ENCODE measurements around the gene GOLGA3.
"Not testable (repeated sequence)": the region's sequence is repeated elsewhere in the genome, so short reads cannot be mapped to it uniquely, and the experiment has no call there.

Gene GOLGA3, protein sequence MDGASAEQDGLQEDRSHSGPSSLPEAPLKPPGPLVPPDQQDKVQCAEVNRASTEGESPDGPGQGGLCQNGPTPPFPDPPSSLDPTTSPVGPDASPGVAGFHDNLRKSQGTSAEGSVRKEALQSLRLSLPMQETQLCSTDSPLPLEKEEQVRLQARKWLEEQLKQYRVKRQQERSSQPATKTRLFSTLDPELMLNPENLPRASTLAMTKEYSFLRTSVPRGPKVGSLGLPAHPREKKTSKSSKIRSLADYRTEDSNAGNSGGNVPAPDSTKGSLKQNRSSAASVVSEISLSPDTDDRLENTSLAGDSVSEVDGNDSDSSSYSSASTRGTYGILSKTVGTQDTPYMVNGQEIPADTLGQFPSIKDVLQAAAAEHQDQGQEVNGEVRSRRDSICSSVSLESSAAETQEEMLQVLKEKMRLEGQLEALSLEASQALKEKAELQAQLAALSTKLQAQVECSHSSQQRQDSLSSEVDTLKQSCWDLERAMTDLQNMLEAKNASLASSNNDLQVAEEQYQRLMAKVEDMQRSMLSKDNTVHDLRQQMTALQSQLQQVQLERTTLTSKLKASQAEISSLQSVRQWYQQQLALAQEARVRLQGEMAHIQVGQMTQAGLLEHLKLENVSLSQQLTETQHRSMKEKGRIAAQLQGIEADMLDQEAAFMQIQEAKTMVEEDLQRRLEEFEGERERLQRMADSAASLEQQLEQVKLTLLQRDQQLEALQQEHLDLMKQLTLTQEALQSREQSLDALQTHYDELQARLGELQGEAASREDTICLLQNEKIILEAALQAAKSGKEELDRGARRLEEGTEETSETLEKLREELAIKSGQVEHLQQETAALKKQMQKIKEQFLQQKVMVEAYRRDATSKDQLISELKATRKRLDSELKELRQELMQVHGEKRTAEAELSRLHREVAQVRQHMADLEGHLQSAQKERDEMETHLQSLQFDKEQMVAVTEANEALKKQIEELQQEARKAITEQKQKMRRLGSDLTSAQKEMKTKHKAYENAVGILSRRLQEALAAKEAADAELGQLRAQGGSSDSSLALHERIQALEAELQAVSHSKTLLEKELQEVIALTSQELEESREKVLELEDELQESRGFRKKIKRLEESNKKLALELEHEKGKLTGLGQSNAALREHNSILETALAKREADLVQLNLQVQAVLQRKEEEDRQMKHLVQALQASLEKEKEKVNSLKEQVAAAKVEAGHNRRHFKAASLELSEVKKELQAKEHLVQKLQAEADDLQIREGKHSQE (N-terminal part only)

DNA sequence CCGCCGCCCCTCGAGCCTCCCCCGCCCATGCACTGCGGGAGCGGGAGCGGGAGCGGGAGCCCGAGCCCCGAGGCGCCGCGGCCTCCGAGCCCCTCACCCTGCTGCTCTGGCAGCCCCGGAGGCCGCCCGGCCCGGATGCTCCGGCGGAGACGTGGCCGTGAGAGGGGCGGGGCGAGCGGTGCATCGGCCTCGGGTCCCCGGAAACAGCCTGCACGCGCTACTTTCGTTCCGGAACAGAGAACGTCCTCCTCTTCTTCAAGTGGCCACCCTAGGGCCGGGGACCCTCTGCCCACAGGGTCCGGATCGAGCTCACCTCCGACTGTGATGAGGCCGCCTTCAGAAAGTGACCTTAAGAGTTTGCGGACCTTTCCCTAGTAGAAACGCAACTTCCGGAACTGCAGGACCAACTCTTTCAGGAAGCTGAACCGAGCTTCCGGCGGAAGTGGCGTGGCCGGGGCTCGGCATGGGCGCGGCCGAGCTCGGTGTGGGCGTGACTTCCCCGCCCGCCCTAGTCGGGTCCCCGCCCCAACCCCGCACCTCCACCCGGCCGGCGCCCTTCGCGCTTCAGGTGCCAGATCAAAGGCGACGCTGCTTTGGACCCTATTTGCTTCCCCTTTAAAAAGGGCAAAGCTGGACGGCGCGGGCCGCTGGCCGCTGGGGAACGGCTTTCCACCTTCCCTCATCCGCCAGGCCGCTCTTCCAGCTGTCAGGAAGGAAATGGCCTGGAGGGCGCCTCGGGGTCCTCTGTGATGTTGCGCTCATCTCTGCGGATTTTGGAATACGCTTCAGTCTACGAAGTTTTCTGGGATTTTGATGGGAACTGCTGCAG, at the start of gene GOLGA3:
Gene GOLGA3 (minus strand): TSS at position 164 of the 829 bp plus-strand sequence. CDS start 6,741 bp downstream, outside the sequence.
- DNase-seq: peak; percentile 85

DNA sequence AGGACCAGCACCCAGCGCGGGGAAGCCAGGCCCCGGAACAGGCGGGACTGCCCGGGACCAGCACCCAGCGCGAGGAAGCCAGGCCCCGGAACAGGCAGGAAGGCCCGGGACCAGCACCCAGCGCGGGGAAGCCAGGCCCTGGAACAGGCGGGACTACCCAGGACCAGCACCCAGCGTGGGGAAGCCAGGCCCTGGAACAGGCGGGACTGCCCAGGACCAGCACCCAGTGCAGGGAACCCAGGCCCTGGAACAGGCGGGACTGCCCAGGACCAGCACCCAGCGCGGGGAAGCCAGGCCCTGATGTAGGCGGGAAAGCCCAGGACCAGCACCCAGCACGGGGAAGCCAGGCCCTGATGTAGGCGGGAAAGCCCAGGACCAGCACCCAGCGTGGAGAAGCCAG, 46.0 kb upstream of the GOLGA3 start:
- not testable (repeated sequence) for DNase-seq

DNA sequence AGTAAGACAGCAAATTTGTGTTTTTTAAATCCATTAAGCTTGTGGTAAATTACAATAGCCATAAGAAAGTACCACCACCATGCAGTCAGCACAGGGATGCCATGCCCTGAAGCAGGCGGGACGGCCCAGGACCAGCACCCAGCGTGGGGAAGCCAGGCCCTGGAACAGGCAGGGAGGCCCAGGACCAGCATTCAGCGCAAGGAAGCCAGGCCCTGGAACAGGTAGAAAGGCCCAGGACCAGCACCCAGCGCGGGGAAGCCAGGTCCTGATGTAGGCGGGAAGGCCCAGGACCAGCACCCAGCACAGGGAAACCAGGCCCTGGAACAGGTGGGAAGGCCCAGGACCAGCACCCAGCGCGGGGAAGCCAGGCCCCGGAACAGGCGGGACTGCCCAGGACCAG, 45.5 kb upstream of the GOLGA3 start:
- DNase-seq: no peak

DNA sequence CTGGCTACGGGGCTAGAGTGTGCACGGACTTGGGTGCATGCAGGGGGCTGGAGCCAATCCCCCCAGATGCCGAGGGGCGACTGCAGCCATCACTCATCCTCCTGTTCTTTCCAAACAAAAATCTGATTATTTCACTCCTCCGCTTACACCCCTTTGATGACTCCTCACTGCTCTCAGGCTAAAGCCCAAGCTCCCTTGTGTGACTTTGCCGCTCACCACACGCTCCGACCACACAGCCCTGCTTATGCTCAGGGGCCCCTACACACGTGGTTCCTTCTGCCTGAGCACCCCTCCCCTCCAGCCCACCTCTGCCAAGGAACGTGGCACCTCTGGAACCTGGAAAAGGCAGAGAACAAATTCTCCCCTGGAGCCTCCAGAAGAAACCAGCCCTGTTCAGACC, 45.1 kb upstream of the GOLGA3 start:
- DNase-seq: no peak

- no peak for DNase-seq
These were observed 44.3 kb upstream of the GOLGA3 start for GRCh38 chr12:132872975-132873421.

DNA sequence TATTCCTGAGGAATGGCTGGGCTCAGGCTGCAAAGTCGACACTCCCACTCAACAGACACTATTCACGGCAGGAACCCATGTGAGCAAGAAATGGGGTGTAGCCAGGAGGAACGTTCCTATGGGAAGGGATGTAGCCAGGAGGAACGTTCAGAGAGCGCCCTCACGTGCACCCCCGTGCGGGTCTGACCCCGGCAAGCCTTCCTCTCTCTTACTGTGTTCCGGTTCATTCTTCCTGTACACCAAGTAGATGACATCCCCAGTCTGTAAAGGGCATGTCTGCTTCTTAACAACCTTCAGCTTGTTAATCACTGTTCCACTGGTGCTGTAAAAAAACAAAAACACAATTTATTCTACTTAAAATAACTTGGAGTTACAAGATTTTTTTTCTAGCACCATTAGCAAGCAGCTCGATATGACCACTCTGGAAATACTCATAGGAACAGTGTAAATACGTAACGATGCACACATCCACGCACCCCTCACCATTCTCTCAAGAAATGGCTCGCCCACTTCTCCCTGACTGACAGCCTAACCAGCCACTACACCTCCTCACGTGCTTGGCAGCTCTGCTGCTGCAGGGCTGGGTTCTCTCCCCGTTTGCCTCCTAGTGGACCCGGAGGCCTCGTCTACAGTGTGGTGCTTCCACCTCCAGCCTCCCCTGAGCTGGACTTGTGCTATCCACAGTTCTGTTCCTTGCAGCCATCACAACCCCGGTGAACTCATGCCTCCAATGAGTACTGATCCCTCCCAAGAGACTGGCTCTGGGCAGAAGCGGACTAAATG, 43.6 kb upstream of the GOLGA3 start:
- DNase-seq: no peak

DNA sequence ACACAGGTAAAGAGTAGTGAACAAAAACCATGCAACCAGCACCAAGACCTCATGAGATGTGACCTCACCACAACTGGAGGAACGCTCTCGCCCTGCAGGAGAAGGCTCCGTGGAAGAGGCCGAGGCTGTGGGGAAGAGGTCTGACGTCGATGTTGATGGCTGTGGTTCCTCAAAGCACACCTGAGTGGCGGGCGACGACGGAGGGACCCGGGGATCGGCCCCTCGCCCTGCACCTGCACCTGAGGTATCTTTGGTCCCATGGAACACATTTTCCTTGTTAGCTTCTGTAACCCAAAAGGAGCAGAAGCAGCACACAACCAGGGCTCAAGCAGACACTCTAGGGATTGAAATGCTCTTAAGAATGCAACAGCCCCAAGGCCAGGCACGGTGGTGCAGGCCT, 40.9 kb upstream of the GOLGA3 start:
- no peak for DNase-seq

DNA sequence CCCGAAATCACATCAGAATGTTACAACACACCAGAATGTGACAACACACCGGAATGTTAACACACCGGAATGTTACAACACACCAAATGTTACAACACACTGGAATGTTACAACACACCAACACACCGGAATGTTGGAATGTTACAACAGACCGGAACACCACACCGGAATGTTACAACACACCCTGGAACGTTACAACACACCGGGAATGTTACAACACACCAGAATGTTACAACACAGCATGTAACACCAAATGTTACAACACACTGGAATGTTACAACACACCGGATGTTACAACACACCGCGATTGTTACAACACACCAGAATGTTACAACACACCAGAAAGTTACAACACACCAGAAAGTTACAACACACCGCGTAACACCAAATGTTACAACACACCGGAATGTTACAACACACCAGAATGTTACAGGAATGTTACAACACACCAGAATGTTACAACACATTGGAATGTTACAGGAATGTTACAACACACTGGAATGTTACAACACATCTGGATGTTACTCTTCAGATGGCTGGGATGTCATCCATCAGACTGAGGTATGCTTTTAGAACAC, 37.7 kb upstream of the GOLGA3 start:
- no peak for DNase-seq

DNA sequence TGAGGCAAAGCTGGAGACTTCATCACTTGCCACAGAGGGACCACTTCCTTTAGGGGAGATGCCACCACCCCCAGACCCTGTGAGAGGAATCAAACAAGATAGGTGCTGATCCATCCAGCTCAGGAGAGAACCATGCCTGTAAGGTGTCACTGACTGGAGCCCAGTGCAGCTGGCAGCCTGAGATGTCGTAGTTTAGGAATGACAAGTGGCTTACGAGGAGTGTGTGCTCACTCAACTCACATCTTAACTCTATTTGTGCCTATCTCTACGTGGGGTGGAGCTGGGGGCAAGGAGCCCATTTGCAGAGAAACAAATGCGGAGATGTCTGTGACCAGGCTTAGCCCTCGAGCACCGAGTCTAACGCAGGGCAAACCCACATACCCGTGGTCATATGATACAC, 32.9 kb upstream of the GOLGA3 start:
- no peak for DNase-seq

DNA sequence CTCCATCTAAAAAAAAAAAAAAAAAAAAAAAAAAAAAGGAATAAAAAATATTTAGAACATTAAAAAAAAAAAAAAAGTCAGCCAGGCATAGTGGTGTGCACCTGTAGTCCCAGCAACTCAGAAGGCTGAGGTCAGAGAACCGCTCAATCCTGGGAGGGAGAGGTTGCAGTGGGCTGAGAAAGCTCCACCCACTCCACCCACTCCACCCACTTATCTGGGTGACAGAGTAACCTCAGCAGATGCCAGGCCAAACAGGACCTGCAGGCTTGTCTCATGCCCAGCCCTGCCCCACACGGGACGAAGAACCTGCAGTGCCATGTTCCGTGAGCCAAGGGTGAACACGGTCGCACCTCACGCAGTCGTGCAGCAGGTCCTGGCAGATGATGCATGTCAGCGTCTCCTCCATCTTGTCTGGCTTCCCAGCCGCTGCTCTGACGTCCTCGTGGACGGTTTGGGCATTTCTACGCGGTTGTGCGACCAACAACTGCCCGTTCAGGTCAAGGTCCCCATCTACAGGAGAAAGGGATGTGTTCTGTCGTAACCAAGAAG, 30.1 kb upstream of the GOLGA3 start:
- DNase-seq: no peak

DNA sequence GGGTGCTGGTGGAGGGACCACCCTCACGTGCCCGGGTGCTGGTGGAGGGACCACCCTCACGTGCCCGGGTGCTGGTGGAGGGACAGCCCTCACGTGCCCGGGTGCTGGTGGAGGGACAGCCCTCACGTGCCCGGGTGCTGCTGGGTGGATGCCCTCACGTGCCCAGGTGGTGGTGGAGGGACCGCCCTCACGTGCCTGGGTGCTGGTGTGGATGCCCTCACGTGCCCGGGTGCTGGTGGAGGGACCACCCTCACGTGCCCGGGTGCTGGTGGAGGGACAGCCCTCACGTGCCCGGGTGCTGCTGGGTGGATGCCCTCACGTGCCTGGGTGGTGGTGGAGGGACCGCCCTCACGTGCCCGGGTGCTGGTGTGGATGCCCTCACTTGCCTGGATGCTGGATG, 28.4 kb upstream of the GOLGA3 start:
- DNase-seq: not testable (repeated sequence)

DNA sequence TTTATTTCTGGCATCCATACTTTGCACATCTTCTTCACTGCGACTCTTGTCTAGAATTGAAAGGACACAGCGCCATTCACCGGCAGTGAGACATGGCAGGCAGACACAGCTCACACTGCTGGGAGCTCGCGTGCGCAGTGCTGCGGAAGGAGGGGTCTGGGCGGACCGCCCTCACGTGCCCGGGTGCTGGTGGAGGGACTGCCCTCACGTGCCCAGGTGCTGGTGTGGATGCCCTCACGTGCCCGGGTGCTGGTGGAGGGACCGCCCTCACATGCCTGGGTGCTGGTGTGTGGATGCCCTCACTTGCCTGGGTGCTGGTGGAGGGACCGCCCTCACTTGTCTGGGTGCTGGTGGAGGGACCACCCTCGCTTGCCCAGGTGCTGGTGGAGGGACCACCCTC, 27.9 kb upstream of the GOLGA3 start:
- DNase-seq: no peak

DNA sequence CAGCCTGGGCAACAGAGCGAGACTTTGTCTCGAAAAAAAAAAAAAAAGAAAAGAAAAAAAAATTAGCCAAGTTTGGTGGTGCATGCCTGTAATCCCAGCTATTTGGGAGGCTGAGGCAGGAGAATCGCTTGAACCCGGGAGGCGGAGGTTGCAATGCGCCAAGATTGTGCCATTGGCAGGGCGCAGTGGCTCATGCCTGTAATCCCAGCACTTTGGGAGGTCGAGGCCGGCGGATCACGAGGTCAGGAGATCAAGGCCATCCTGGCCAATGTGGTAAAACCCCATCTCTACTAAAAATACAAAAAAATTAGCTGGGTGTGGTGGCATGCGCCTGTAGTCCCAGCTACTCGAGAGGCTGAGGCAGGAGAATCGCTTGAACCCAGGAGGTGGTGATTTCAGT, 26.5 kb upstream of the GOLGA3 start:
- not testable (repeated sequence) for DNase-seq

DNA sequence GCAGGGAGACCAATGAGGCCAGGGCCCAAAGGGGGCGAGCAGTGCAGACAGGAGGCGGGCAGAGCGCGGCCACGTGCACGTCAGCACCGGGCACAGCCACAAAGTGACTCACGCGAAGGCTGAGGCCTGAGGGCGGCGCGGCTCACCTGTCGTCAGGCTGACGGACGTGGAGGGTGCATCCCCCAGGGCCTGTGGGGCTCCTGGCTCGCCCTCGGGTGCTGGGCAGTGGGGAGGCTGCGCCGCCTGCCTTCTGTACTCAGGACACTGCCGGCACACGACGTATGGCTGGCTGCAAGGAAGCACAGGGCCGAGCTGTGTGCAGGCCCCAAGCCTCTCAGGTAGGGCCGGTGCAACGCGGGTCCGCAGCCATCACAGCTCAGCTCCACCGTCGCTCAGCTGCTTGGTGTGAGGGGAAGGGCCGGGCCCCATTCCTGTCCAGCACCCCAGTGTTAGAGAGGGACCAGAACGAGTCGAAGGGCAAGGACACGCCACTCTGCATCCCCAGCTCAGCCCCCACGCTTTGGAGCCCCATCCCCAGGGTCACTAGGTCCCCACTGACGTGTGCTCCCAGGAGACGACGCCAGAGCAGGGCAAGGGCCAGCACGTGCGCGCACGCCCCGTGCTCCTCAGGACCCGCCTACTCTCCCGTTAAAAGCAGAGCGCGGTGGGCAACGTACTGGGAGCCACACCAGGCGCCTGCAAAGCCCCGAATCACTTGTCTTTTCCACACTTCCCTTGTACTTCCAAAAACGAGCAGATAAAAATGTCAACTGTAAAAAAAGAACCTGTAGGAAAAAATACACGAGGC, 24.8 kb upstream of the GOLGA3 start:
- DNase-seq: no peak

- no peak for DNase-seq
These were observed 23.8 kb upstream of the GOLGA3 start for GRCh38 chr12:132852496-132852895.

- peak in 1 of 2 experiments; percentile 57 for DNase-seq
These were observed 22.8 kb upstream of the GOLGA3 start for GRCh38 chr12:132851465-132851864.

DNA sequence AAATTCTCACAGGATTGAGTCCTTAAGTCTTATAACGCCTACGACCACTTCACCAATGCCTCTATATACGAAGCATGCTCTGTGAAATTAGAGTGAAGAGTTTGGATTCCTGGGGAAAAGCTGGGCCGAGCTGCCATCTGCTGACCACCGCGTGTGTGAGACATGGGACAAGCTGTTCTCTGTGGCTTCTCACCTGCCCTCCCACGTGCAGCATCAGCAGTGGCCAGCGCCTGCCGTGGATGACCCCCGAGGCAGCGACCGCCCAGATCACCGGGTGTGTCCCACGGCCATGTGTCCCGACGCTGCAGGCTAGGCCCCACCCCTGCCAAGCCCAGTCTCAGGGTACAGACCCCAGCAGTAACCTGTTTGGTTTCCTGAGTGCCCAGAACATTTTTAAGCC, 21.6 kb upstream of the GOLGA3 start:
- DNase-seq: no peak

DNA sequence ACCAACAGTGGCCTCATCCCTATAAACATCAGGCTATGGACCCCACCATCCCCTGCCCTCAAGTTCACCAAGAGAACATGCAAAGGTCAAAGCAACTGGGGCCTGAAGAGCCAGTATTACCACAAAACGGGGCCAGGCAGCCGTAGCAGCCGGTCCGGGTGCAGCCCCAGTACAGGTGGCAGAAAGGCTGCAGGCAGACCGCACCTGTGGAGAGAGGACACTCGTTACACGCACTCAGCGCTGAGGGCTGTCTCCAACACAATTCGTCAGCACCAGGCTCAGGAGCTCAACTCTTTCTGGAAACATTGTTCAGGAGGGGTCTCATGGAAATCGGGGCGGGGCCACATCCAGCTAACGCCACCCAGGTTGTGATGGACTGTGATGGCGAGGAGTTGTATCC, 19.9 kb upstream of the GOLGA3 start:
- DNase-seq: no peak
